HepG2 (cell line): ENCODE data around the gene UBB. TPM values are rescaled to one million over a fixed set of nuclear protein-coding genes. Genes with fewer than 3 reads are reported as not detected.

Source experiments
- HNRNPL ChIP-seq: fragments of 200-400 bp; formaldehyde crosslinking; IDR thresholded peaks from 2 replicates; pipeline ENCODE4 v1.6.1; 2017; ENCODE audit warnings: mild to moderate bottlenecking, low read depth, low read length
- KLF16 ChIP-seq, 2 experiments: sonication (generic) in 1 of 2; formaldehyde crosslinking in 1 of 2; IDR thresholded peaks; 2 replicates each; pipeline versions ENCODE4 v1.6.1 to v1.8.0; 2016 to 2023; ENCODE audit warnings: missing genetic modification reagents in 2 of 2, missing compliant biosample characterization in 1 of 2
- KMT2A ChIP-seq: sonication (generic); formaldehyde crosslinking; IDR thresholded peaks from 2 replicates; pipeline ENCODE4 v1.4.0; 2020; ENCODE audit warnings: missing genetic modification reagents
- NFKB2 ChIP-seq: sonication (generic); formaldehyde crosslinking; IDR thresholded peaks from 2 replicates; pipeline ENCODE4 v1.4.0; 2020; ENCODE audit warnings: missing genetic modification reagents, borderline replicate concordance
- NR2C2 ChIP-seq: sonication (generic); formaldehyde crosslinking; IDR thresholded peaks from 2 replicates; pipeline ENCODE4 v1.4.0; 2020; ENCODE audit warnings: missing genetic modification reagents, mild to moderate bottlenecking, moderate library complexity, borderline replicate concordance
- NR2F1 ChIP-seq, 2 experiments: fragments of 450-650 bp in 1 of 2; formaldehyde crosslinking in 1 of 2; IDR thresholded peaks; 2 replicates each; pipeline versions ENCODE4 v1.5.0 to v1.6.1; 2016 to 2020; ENCODE audit warnings: mild to moderate bottlenecking in 1 of 2, missing compliant biosample characterization in 1 of 2, missing genetic modification reagents in 1 of 2, moderate library complexity in 1 of 2
- STAT5B ChIP-seq: sonication (generic); formaldehyde crosslinking; IDR thresholded peaks from 2 replicates; pipeline ENCODE4 v1.4.0; 2020; ENCODE audit warnings: missing genetic modification reagents
- TEAD2 ChIP-seq: sonication (generic); formaldehyde crosslinking; IDR thresholded peaks from 2 replicates; pipeline ENCODE4 v1.9.0; 2021; ENCODE audit warnings: missing genetic modification reagents
- ZBTB38 ChIP-seq: sonication (generic); formaldehyde crosslinking; IDR thresholded peaks from 2 replicates; pipeline ENCODE4 v1.5.1; 2020; ENCODE audit warnings: mild to moderate bottlenecking, missing genetic modification reagents
- ZNF138 ChIP-seq: sonication (generic); formaldehyde crosslinking; IDR thresholded peaks from 2 replicates; pipeline ENCODE4 v1.5.0; 2020; ENCODE audit warnings: mild to moderate bottlenecking, low read depth, missing genetic modification reagents
- ZNF446 ChIP-seq: sonication (generic); formaldehyde crosslinking; IDR thresholded peaks from 2 replicates; pipeline ENCODE4 v1.5.0; 2020; ENCODE audit warnings: mild to moderate bottlenecking, missing genetic modification reagents
- polyA plus RNA-seq, 8 experiments: library from polyadenylated mRNA; depleted of rRNA in 3 of 8; stranded (reverse) in 7 of 8; unstranded in 1 of 8; fragments of >200 nt; fragmentation: Illumina TruSeq in 4 of 8; extraction: Trizol in 4 of 8; gene quantifications; 2 replicates each; pipeline versions ENCODE4 v1.2.1 to v1.2.3, GENCODE V29; 2011 to 2016; ENCODE audit warnings: low read depth in 4 of 8, missing spikeins in 1 of 8, mixed read lengths in 1 of 8; ENCODE audit not compliant: insufficient read depth in 1 of 8
- total RNA-seq, 5 experiments: library from RNA; depleted of rRNA; stranded (reverse); fragments of >200 nt; fragmentation: Illumina TruSeq; extraction: Trizol; gene quantifications; 2 replicates each; pipeline ENCODE4 v1.2.3, GENCODE V29; 2016; ENCODE audit warnings: low read depth in 1 of 5
- TF ChIP-seq, protein P1 (sequence below): sonication (generic); formaldehyde crosslinking; conservative IDR thresholded peaks from 2 replicates; pipeline ENCODE4 v1.8.0; 2022; ENCODE audit warnings: mild to moderate bottlenecking, moderate library complexity, missing genetic modification reagents
- TF ChIP-seq, protein P2 (sequence below): sonication (generic); formaldehyde crosslinking; IDR thresholded peaks from 2 replicates; pipeline ENCODE4 v1.5.0; 2020; ENCODE audit warnings: missing genetic modification reagents, mild to moderate bottlenecking, borderline replicate concordance
- TF ChIP-seq, protein P3 (sequence below), 2 experiments: sonication (generic) in 1 of 2; formaldehyde crosslinking in 1 of 2; IDR thresholded peaks; 2 replicates each; pipeline versions ENCODE4 v1.4.0 to v1.6.1; 2018 to 2020; ENCODE audit warnings: missing genetic modification reagents in 2 of 2, borderline replicate concordance in 1 of 2, low read depth in 1 of 2, mild to moderate bottlenecking in 1 of 2, missing biosample characterization in 1 of 2
- TF ChIP-seq, protein P4 (sequence below): sonication (generic); formaldehyde crosslinking; IDR thresholded peaks from 2 replicates; pipeline ENCODE4 v1.8.1; 2023; ENCODE audit warnings: mild to moderate bottlenecking, missing genetic modification reagents
- TF ChIP-seq, protein P5 (sequence below): IDR thresholded peaks from 2 replicates; pipeline ENCODE4 v1.6.1; 2016; ENCODE audit warnings: low read depth, borderline replicate concordance
- TF ChIP-seq, protein P6 (sequence below): IDR thresholded peaks from 2 replicates; pipeline ENCODE4 v1.6.1; 2016; ENCODE audit warnings: missing biosample characterization, missing genetic modification reagents, low read depth
- TF ChIP-seq, protein P7 (sequence below): sonication (generic); formaldehyde crosslinking; IDR thresholded peaks from 2 replicates; pipeline ENCODE4 v1.4.0; 2020; ENCODE audit warnings: missing genetic modification reagents, low read depth, mild to moderate bottlenecking, borderline replicate concordance

Gene UBB
- total and polyA plus RNA-seq, 2 of the 13 experiments (the other 11 are each of a cell fraction or from before 2014, with no cell fraction given), result 1,130 to 2,066 TPM

DNA sequence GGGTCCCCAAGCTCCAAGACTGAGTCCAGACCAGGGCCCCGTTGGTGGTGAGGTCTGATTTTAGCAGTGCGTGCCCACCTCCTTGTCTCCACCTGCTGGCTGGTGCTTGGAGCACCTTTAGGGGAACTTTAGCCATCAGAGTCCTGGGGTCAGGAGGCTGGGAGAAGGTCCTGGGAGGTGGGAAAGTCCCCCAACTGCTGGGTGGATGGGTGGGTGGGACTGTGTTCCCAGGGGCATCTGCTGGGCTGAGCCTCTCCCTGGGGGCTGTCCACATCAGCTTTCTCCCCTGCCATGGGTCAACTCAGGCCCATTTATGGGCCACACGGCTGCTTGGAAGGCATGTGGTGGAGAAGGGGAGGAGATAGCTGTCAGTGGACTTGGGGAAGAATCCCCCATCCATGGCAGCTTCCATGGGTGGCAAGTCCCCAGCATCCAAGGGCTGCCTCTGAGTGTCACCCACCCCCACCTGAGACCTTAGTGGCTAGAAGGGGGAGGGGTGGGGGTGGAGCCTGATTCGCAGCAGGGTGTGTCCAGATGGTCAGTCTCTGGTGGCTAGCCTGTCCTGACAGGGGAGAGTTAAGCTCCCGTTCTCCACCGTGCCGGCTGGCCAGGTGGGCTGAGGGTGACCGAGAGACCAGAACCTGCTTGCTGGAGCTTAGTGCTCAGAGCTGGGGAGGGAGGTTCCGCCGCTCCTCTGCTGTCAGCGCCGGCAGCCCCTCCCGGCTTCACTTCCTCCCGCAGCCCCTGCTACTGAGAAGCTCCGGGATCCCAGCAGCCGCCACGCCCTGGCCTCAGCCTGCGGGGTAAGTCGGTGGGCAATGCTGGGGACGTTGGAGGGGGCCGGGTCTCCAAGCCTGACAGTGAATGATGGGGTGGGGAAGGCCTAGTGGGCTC, 34.4 kb downstream of the UBB start, which contains the start of gene TRPV2 (continued):
- TF ChIP-seq NFKB2 (CRISPR knock-in tag), result no peak
- TF ChIP-seq, protein P1, sequence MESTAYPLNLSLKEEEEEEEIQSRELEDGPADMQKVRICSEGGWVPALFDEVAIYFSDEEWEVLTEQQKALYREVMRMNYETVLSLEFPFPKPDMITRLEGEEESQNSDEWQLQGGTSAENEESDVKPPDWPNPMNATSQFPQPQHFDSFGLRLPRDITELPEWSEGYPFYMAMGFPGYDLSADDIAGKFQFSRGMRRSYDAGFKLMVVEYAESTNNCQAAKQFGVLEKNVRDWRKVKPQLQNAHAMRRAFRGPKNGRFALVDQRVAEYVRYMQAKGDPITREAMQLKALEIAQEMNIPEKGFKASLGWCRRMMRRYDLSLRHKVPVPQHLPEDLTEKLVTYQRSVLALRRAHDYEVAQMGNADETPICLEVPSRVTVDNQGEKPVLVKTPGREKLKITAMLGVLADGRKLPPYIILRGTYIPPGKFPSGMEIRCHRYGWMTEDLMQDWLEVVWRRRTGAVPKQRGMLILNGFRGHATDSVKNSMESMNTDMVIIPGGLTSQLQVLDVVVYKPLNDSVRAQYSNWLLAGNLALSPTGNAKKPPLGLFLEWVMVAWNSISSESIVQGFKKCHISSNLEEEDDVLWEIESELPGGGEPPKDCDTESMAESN (CRISPR knock-in tag), result no peak
- TF ChIP-seq, protein P2, sequence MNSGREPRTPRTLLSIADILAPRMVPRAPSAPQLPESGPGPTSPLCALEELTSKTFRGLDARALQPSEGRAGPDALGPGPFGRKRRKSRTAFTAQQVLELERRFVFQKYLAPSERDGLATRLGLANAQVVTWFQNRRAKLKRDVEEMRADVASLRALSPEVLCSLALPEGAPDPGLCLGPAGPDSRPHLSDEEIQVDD (CRISPR knock-in tag), result no peak
- TF ChIP-seq, protein P3, sequence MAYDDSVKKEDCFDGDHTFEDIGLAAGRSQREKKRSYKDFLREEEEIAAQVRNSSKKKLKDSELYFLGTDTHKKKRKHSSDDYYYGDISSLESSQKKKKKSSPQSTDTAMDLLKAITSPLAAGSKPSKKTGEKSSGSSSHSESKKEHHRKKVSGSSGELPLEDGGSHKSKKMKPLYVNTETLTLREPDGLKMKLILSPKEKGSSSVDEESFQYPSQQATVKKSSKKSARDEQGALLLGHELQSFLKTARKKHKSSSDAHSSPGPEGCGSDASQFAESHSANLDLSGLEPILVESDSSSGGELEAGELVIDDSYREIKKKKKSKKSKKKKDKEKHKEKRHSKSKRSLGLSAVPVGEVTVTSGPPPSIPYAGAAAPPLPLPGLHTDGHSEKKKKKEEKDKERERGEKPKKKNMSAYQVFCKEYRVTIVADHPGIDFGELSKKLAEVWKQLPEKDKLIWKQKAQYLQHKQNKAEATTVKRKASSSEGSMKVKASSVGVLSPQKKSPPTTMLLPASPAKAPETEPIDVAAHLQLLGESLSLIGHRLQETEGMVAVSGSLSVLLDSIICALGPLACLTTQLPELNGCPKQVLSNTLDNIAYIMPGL (CRISPR knock-in tag; IDR thresholded peaks at IDR 0.05; ENCODE audit: borderline replicate concordance in 1 of 2, low read depth in 1 of 2), result peak in 1 of 2 experiments; percentile 61; a peak in 1 of 4 replicates
- TF ChIP-seq NR2C2 (CRISPR knock-in tag), result no peak
- TF ChIP-seq, protein P4, sequence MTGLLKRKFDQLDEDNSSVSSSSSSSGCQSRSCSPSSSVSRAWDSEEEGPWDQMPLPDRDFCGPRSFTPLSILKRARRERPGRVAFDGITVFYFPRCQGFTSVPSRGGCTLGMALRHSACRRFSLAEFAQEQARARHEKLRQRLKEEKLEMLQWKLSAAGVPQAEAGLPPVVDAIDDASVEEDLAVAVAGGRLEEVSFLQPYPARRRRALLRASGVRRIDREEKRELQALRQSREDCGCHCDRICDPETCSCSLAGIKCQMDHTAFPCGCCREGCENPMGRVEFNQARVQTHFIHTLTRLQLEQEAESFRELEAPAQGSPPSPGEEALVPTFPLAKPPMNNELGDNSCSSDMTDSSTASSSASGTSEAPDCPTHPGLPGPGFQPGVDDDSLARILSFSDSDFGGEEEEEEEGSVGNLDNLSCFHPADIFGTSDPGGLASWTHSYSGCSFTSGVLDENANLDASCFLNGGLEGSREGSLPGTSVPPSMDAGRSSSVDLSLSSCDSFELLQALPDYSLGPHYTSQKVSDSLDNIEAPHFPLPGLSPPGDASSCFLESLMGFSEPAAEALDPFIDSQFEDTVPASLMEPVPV (CRISPR knock-in tag), result no peak
- no peak for TF ChIP-seq KMT2A (CRISPR knock-in tag)
- TF ChIP-seq, protein P5, sequence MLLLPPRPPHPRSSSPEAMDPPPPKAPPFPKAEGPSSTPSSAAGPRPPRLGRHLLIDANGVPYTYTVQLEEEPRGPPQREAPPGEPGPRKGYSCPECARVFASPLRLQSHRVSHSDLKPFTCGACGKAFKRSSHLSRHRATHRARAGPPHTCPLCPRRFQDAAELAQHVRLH, result no peak; the same call in 1 of the 2 replicates
- no peak for TF ChIP-seq TEAD2
- no peak for TF ChIP-seq HNRNPL
- TF ChIP-seq ZNF138, result no peak; the same call in 1 of the 2 replicates
- no peak for TF ChIP-seq NR2F1 (CRISPR knock-in tag; IDR thresholded peaks at IDR 0.05)
- TF ChIP-seq ZBTB38 (CRISPR knock-in tag), result peak; percentile 14; the same call in 1 of the 2 replicates
- peak in 1 of 2 experiments; percentile 24; a peak in 1 of 4 replicates for TF ChIP-seq KLF16 (CRISPR knock-in tag; IDR thresholded peaks at IDR 0.05)
- TF ChIP-seq, protein P6, sequence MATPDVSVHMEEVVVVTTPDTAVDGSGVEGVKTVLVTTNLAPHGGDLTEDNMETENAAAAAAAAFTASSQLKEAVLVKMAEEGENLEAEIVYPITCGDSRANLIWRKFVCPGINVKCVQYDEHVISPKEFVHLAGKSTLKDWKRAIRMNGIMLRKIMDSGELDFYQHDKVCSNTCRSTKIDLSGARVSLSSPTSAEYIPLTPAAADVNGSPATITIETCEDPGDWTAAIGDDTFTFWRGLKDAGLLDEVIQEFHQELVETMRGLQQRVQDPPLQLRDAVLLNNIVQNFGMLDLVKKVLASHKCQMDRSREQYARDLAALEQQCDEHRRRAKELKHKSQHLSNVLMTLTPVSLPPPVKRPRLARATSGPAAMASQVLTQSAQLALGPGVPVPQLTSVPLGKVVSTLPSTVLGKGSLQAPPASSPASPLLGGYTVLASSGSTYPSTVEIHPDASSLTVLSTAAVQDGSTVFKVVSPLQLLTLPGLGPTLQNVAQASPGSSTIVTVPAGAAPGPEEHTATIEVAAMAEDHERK (CRISPR knock-in tag), result no peak
- TF ChIP-seq, protein P7, sequence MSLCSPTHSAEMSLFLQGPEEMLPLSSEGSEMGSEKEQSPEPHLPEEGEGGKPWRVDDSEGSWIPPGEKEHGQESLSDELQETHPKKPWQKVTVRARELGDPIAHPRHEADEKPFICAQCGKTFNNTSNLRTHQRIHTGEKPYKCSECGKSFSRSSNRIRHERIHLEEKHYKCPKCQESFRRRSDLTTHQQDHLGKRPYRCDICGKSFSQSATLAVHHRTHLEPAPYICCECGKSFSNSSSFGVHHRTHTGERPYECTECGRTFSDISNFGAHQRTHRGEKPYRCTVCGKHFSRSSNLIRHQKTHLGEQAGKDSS (CRISPR knock-in tag), result no peak
- TF ChIP-seq ZNF446, result no peak
- no peak for TF ChIP-seq STAT5B
